Loucy (cell line): ENCODE measurements around the gene RARB.

Experiments
- H2AFZ ChIP-seq: fragments of 200-600 bp; sonication (generic); 2 replicates; pipeline ENCODE4 v1.6.0; 2016; ENCODE audit warnings: antibody characterized with exemption, mild to moderate bottlenecking, low read length, moderate library complexity
- H3F3A ChIP-seq: fragments of 200-600 bp; 2 replicates; pipeline ENCODE4 v1.6.0; 2016; ENCODE audit warnings: antibody characterized with exemption, low read depth, mild to moderate bottlenecking
- H3K27me3 ChIP-seq: fragments of 200-600 bp; sonication (generic); 2 replicates; pipeline ENCODE4 v1.6.1; 2014; ENCODE audit warnings: low read length, mild to moderate bottlenecking; ENCODE audit not compliant: insufficient read depth, poor library complexity, severe bottlenecking
- H3K36me3 ChIP-seq: fragments of 200-600 bp; sonication (generic); 2 replicates; pipeline ENCODE4 v1.6.1; 2016; ENCODE audit warnings: low read length; ENCODE audit not compliant: insufficient read depth
- H3K4me1 ChIP-seq: fragments of 200-600 bp; sonication (generic); 2 replicates; pipeline ENCODE4 v1.5.1; 2014; ENCODE audit warnings: low read length, mild to moderate bottlenecking; ENCODE audit not compliant: insufficient read depth, poor library complexity, severe bottlenecking
- H3K4me2 ChIP-seq: fragments of 200-600 bp; sonication (generic); 2 replicates; pipeline ENCODE4 v1.6.0; 2014; ENCODE audit warnings: antibody characterized with exemption, low read length, low read depth, mild to moderate bottlenecking; ENCODE audit not compliant: poor library complexity, severe bottlenecking
- H3K4me3 ChIP-seq: fragments of 200-600 bp; sonication (generic); 2 replicates; pipeline ENCODE4 v1.5.1; 2014; ENCODE audit warnings: low read length, mild to moderate bottlenecking, mixed read lengths; ENCODE audit not compliant: poor library complexity, severe bottlenecking
- H3K79me2 ChIP-seq: fragments of 200-600 bp; sonication (generic); 2 replicates; pipeline ENCODE4 v1.6.1; 2014; ENCODE audit warnings: low read length; ENCODE audit not compliant: insufficient read depth
- H3K9ac ChIP-seq: fragments of 200-600 bp; sonication (generic); 2 replicates; pipeline ENCODE4 v1.6.0; 2014; ENCODE audit warnings: mild to moderate bottlenecking, low read depth, low read length, moderate library complexity; ENCODE audit not compliant: poor library complexity, severe bottlenecking
- H3K9me2 ChIP-seq: fragments of 200-600 bp; sonication (generic); replicated peaks from 2 replicates; pipeline ENCODE4 v1.6.1; 2016; ENCODE audit warnings: low read depth, low read length, mixed read lengths
- H3K9me3 ChIP-seq: fragments of 200-600 bp; sonication (generic); 2 replicates; pipeline ENCODE4 v1.6.1; 2014; ENCODE audit warnings: mild to moderate bottlenecking, antibody characterized with exemption, low read length, low read depth; ENCODE audit not compliant: insufficient read depth
- H4K20me1 ChIP-seq: fragments of 200-600 bp; sonication (generic); 2 replicates; pipeline ENCODE4 v1.6.0; 2014; ENCODE audit warnings: antibody characterized with exemption, low read length, mild to moderate bottlenecking; ENCODE audit not compliant: insufficient read depth, poor library complexity, severe bottlenecking
- EZH2phosphoT487 ChIP-seq: fragments of 200-600 bp; IDR thresholded peaks from 2 replicates; pipeline ENCODE4 v1.6.1; 2018; ENCODE audit warnings: antibody characterized with exemption, mild to moderate bottlenecking, moderate library complexity, borderline replicate concordance
- TF ChIP-seq, protein P1 (sequence below): fragments of 200-600 bp; sonication (generic); conservative IDR thresholded peaks from 2 replicates; pipeline ENCODE4 v1.5.1; 2014; ENCODE audit warnings: mild to moderate bottlenecking, antibody characterized with exemption, low read length

RARB gene

DNA sequence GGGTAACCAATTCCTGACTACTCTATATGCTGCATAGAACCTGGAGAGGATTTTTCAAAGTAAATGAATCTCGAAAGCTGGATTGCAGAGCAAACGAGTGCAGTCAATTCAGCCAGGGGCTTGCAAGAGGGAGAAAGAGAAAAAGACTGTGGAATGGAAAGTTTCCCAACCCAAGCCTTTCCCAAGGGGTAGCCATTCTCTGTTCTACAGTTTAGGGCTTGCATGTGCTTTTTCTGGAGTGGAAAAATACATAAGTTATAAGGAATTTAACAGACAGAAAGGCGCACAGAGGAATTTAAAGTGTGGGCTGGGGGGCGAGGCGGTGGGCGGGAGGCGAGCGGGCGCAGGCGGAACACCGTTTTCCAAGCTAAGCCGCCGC is 511 bp upstream of the RARB start:
- Histone ChIP-seq H3K27me3 (no peaks in the 10 kb centered on the region), H3K9ac (no peak overlapping the region), H3K79me2 (no peaks in the 10 kb centered on the region), H3F3A (no peaks in the 10 kb centered on the region), H3K9me3 (no peaks in the 10 kb centered on the region), H3K36me3 (no peaks in the 10 kb centered on the region), H3K4me1 (peaks cover 11% of the 10 kb centered on the region), H4K20me1 (no peaks in the 10 kb centered on the region), H3K9me2 (no peaks in the 10 kb centered on the region), H3K4me3 (no peak overlapping the region), H2AFZ (no peak overlapping the region), H3K4me2 (no peak overlapping the region)
- TF ChIP-seq, protein P1, sequence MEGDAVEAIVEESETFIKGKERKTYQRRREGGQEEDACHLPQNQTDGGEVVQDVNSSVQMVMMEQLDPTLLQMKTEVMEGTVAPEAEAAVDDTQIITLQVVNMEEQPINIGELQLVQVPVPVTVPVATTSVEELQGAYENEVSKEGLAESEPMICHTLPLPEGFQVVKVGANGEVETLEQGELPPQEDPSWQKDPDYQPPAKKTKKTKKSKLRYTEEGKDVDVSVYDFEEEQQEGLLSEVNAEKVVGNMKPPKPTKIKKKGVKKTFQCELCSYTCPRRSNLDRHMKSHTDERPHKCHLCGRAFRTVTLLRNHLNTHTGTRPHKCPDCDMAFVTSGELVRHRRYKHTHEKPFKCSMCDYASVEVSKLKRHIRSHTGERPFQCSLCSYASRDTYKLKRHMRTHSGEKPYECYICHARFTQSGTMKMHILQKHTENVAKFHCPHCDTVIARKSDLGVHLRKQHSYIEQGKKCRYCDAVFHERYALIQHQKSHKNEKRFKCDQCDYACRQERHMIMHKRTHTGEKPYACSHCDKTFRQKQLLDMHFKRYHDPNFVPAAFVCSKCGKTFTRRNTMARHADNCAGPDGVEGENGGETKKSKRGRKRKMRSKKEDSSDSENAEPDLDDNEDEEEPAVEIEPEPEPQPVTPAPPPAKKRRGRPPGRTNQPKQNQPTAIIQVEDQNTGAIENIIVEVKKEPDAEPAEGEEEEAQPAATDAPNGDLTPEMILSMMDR = no peak
- no peak for TF ChIP-seq EZH2phosphoT487

DNA sequence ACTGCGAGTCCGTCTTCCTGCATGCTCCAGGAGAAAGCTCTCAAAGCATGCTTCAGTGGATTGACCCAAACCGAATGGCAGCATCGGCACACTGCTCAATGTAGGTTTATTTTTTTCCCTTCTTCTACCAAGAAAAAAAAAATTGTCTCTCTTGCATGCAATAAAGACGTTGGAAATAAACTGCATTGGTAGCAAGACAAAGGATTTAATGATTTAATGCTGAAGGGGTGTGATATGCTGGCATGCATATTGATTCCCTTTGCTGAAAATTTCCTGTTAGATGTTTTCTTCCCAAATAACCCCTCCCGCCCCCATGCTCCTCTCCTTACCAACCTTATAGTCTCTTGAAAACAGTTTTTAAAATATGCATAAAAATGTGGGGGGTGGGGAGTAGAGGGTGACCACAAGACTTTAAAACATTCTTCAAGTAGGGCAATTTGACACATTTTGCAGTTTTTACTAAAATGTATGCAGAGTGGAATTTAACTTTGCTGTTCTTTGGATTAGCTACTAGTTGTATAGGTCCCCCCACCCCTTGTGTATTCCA is 799 bp downstream of the RARB start:
- Histone ChIP-seq H4K20me1 (no peaks in the 10 kb centered on the region), H3K9ac (no peak overlapping the region), H3K36me3 (no peaks in the 10 kb centered on the region), H3K4me1 (peaks cover 9% of the 10 kb centered on the region), H2AFZ (no peak overlapping the region), H3K9me2 (no peaks in the 10 kb centered on the region), H3K79me2 (no peaks in the 10 kb centered on the region), H3K4me2 (no peak overlapping the region), H3K27me3 (no peaks in the 10 kb centered on the region), H3F3A (no peaks in the 10 kb centered on the region), H3K9me3 (no peaks in the 10 kb centered on the region), H3K4me3 (no peak overlapping the region)
- TF ChIP-seq, protein P1 = no peak
- TF ChIP-seq EZH2phosphoT487 = no peak

DNA sequence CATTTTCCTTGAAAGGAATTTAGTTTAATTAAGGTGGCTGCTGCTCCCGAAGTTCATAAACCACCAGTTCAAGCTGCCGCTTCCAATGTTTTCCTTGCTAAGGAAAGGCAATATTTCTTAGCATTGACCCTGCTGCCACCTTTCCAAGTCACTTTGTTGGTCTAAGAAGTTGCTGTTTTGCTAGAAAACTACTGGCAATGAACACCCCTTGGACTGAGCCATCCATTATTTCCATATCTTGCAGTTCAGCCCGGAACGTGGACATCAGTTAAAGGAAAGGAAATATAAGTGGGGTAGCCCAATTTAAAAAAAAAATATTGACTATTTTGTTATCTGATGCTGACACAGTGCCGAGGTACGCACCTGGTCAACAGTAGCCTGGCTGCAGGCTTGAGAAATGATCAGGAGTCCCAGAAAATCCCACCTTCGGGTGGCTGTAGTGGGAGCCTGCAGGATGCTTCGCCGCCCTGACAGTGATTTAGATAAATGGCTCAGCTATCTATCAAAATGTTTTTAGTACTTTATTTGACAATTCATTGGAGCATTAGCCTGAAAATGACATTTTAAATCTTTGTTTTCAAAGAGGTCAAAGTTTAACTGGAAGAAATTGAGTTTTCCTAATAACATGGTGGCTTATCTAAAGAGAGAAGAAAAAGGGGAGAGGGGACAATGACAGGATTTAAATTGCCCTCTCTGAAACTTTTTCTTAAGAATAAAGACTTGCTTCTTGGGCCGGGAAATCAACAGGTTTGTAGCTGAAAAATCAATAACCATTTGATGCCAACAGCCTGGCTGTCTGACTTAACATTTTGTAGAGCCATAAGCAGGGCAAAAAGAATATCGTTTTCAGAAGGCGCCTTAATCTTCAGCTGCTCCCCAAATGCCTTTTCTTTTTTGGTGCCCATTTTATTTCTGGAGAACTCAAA is 1.6 kb downstream of the RARB start:
- Histone ChIP-seq H3K9me3 (no peaks in the 10 kb centered on the region), H4K20me1 (no peaks in the 10 kb centered on the region), H3F3A (no peaks in the 10 kb centered on the region), H3K36me3 (no peaks in the 10 kb centered on the region), H3K27me3 (no peaks in the 10 kb centered on the region), H3K9me2 (no peaks in the 10 kb centered on the region), H3K9ac (no peak overlapping the region), H3K4me1 (peaks cover 3% of the 10 kb centered on the region), H2AFZ (no peak overlapping the region), H3K4me2 (no peak overlapping the region), H3K79me2 (no peaks in the 10 kb centered on the region), H3K4me3 (no peak overlapping the region)
- TF ChIP-seq EZH2phosphoT487 = no peak
- TF ChIP-seq, protein P1 = no peak
